ENCODE measurements around the gene SLC34A1.

- TF ChIP-seq CTCF (IDR thresholded peaks at IDR 0.05) (no peak), POLR2A (IDR thresholded peaks at IDR 0.05) (no peak), EP300 (IDR thresholded peaks at IDR 0.05) (no peak)
Measured at GRCh38 chr5:177435847-177436536, 51.8 kb downstream of the SLC34A1 start.
